Neural crest cell (in vitro differentiated cells): Measurements from ENCODE around the gene PARVA. TPM values are rescaled to one million over a fixed set of nuclear protein-coding genes. Genes with fewer than 3 reads are reported as not detected.
A peak's percentile ranks its signal among the peaks of the same experiment; 100 is the strongest.

Experiments used
- DNase-seq: peaks from one replicate; pipeline ENCODE4 v3.0.0; 2021; ENCODE audit warnings: low read depth, mixed read lengths, low spot score
- H3K27ac Mint-ChIP-seq: one replicate; pipeline ENCODE4 v1.8.0; 2021; ENCODE audit warnings: mild to moderate bottlenecking, mixed read lengths; ENCODE audit not compliant: unreplicated experiment
- H3K27me3 Mint-ChIP-seq: 2 replicates; pipeline ENCODE4 v1.8.0; 2021; ENCODE audit warnings: low read depth, mild to moderate bottlenecking, mixed read lengths
- H3K36me3 Mint-ChIP-seq: 2 replicates; pipeline ENCODE4 v1.8.0; 2021; ENCODE audit warnings: low read depth, mild to moderate bottlenecking, mixed read lengths
- H3K4me1 Mint-ChIP-seq: 2 replicates; pipeline ENCODE4 v1.8.0; 2021; ENCODE audit warnings: mixed read lengths
- H3K4me3 Mint-ChIP-seq: one replicate; pipeline ENCODE4 v1.8.0; 2021; ENCODE audit warnings: mild to moderate bottlenecking, mixed read lengths
- H3K9me3 Mint-ChIP-seq: 2 replicates; pipeline ENCODE4 v1.8.0; 2021; ENCODE audit warnings: mixed read lengths
- long read RNA-seq: library from polyadenylated mRNA; unstranded; transcript quantifications from one replicate; pipeline ENCODE4 v2.0.0, GENCODE V29; 2020
- total RNA-seq: library from RNA; stranded (reverse); gene quantifications from 2 replicates; pipeline ENCODE4 v1.2.1, GENCODE V29; 2021
- TF ChIP-seq, protein P1 (sequence below): fragments of 200-600 bp; sonication (generic); conservative IDR thresholded peaks from 2 replicates; pipeline ENCODE4 v1.5.0; 2021; ENCODE audit warnings: antibody characterized with exemption, mild to moderate bottlenecking

Gene PARVA, protein sequence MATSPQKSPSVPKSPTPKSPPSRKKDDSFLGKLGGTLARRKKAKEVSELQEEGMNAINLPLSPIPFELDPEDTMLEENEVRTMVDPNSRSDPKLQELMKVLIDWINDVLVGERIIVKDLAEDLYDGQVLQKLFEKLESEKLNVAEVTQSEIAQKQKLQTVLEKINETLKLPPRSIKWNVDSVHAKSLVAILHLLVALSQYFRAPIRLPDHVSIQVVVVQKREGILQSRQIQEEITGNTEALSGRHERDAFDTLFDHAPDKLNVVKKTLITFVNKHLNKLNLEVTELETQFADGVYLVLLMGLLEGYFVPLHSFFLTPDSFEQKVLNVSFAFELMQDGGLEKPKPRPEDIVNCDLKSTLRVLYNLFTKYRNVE
- 36.2 and 40.0 TPM in 2 replicates for total RNA-seq
- long read RNA-seq, full-length matches to known transcripts: 47 of 55 reads
- long read RNA-seq, partial matches to known transcripts: 3 of 55 reads
- long read RNA-seq, other reads (novel, unspliced or antisense): 5 of 55 reads

DNA sequence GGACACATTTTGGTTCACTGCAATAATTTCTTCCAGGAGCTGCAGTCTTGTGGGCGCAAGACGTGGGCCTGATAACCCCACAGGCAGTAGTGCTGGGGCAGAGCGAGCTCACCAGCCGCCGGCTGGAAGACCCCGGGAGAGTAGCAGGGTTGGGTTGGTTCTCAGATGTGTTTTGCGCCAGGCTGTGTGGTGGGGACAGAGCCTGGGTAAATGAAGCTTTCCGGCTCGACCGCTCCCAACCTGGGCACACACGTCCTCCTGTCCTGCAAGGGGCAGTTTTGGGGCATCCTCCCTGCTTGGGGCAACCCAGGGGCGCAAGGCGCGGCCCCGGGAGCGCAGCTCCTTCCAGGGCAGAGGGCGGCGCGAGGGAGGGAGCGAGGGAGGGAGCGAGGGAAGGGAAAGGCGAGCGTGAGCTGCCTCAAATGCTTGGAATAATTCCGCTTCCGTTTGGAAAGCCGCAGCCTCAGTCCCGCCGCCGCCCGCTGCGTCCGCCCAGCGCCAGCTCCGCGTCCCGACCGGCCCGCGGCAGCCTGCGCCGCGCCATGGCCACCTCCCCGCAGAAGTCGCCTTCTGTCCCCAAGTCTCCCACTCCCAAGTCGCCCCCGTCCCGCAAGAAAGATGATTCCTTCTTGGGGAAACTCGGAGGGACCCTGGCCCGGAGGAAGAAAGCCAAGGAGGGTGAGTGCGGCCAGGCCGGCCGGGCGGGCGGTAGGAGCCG lies at the start of gene PARVA:
PARVA (plus strand) TSS at position 466 of the 718 bp plus-strand sequence; CDS start at position 543, 77 bp downstream.
- Mint-ChIP-seq H3K4me3 (peak within 1 kb of the TSS; percentile 97), H3K27me3 (no peaks in the 10 kb centered on the region)
- TF ChIP-seq, protein P1, sequence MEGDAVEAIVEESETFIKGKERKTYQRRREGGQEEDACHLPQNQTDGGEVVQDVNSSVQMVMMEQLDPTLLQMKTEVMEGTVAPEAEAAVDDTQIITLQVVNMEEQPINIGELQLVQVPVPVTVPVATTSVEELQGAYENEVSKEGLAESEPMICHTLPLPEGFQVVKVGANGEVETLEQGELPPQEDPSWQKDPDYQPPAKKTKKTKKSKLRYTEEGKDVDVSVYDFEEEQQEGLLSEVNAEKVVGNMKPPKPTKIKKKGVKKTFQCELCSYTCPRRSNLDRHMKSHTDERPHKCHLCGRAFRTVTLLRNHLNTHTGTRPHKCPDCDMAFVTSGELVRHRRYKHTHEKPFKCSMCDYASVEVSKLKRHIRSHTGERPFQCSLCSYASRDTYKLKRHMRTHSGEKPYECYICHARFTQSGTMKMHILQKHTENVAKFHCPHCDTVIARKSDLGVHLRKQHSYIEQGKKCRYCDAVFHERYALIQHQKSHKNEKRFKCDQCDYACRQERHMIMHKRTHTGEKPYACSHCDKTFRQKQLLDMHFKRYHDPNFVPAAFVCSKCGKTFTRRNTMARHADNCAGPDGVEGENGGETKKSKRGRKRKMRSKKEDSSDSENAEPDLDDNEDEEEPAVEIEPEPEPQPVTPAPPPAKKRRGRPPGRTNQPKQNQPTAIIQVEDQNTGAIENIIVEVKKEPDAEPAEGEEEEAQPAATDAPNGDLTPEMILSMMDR: no peak

DNA sequence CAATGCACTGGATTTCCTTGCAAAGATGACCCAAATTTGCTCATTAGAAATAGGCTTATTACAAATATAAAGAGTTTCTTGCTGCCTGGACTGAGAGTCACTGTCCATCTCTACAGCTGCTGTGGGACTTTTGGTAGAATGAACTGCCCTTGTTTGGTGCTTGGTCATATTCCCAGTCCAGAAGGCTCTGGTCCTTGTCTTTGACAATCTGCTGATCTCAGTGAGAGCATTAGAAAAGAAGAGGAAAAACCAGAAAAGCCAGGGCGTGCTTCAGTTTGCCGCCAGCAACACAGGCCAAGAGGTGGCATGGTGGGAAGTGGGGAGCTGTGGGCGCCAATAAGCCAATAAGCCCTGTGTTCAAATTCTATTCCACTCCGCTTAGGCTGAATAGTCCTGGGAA lies 48.2 kb upstream of the PARVA start:
- no peak overlapping the region for H3K27ac Mint-ChIP-seq
- no peak overlapping the region for H3K4me3 Mint-ChIP-seq
- TF ChIP-seq, protein P1: no peak
- no peaks in the 10 kb centered on the region for H3K27me3 Mint-ChIP-seq
- H3K4me1 Mint-ChIP-seq: peaks cover 17% of the 10 kb centered on the region
- H3K9me3 Mint-ChIP-seq: no peaks in the 10 kb centered on the region
- no peaks in the 10 kb centered on the region for H3K36me3 Mint-ChIP-seq
- no peak for DNase-seq

More for the DNA sequence above, at the start of gene PARVA:
- peak within 1 kb of the TSS; percentile 98 for H3K27ac Mint-ChIP-seq
- peaks cover 37% of the 10 kb centered on the region for H3K4me1 Mint-ChIP-seq
- peak; percentile 60 for DNase-seq
- peaks cover 7% of the 10 kb centered on the region for H3K36me3 Mint-ChIP-seq
- no peaks in the 10 kb centered on the region for H3K9me3 Mint-ChIP-seq

DNA sequence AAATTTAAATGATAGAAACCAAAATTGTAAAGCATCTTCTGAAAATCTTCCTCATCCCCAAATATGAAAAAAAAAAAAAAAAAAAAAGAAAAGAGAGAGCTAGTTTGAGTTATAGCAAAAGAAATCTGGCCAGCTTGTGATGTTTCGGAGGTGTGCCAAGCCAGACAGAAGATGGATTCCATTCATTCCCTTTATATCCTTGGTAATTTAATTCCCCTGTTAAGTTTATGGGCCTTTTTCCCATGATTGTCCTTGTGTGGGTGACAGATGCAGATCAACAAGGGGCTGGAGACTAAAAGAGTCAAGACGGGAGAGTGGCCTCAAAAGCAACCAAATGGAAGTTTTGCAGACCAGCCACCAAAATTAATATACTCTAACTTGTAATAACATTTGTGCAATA lies 47.6 kb upstream of the PARVA start:
- H3K4me1 Mint-ChIP-seq: peaks cover 17% of the 10 kb centered on the region
- TF ChIP-seq, protein P1: no peak
- H3K27ac Mint-ChIP-seq: no peak overlapping the region
- DNase-seq: no peak
- no peak overlapping the region for H3K4me3 Mint-ChIP-seq
- no peaks in the 10 kb centered on the region for H3K36me3 Mint-ChIP-seq
- H3K27me3 Mint-ChIP-seq: no peaks in the 10 kb centered on the region
- no peaks in the 10 kb centered on the region for H3K9me3 Mint-ChIP-seq

DNA sequence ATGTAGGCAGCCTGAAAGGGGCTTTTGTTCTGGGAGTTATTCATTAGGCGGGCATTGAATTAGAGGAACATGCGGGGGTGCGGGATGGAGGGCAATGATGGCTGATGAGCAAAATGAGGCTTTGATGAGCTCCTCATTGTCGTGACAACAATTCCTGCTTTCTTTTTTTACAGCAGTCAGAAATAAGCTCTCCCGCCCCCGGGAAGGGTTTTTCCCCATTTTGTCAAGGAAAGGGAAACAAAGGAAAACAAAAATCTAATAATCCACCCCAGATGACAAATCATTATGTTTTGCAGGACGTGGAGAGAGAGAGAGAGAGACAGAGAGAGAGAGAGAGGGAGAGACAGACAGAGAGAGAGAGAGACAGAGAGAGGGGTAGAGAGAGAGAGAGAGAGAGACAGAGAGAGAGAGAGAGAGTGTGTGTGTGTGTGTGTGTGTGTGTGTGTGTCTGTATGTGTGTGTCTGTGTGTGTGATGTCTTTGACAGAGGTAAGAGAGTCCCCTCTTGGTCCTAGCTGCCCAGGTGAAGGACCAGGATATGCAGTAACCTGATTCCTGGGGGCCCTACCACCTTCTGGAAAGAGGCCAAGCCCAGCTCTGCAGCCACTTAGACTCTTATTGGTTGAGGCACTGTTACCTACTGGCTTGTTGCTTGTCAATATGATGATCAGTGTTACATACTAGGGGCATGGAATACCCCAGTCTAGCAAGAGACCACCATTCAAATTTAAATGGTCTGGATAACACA lies 46.7 kb upstream of the PARVA start:
- H3K9me3 Mint-ChIP-seq: no peaks in the 10 kb centered on the region
- TF ChIP-seq, protein P1: no peak
- DNase-seq: peak; percentile 17
- H3K27ac Mint-ChIP-seq: peak overlapping the region; percentile 93
- H3K36me3 Mint-ChIP-seq: no peaks in the 10 kb centered on the region
- H3K27me3 Mint-ChIP-seq: no peaks in the 10 kb centered on the region
- H3K4me1 Mint-ChIP-seq: peaks cover 17% of the 10 kb centered on the region
- H3K4me3 Mint-ChIP-seq: peak overlapping the region; percentile 74

DNA sequence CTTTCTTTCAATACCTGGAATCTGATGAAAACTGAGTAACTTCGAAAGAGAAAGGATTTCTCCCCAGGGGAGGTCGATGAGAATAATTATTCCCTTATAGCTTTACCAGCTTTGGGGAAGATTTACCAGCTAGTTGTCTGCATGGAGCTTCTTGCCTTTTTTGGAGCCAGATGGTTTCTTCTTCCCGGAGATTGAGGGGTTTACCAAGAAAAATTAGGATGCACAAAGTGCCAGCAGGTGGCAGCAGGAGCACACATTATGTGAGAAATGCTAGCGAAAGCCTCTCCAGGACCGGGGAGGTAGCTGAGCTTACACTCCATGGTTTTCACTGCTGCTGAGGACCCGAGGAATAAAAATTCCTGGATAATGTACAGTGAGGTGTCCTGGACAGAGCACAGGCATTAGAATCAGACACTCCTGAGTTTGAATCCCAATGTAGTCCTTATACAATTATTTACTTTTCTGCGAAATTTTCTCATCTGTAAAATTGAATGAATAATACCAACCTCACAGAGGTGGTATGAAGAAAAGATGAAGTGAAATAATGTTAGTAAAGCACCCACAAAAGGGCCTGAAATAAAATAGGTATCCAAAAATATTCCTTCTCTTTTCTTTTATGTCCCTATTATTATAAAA lies 46.0 kb upstream of the PARVA start:
- Mint-ChIP-seq H3K36me3 (no peaks in the 10 kb centered on the region), H3K27me3 (no peaks in the 10 kb centered on the region), H3K4me1 (peaks cover 17% of the 10 kb centered on the region), H3K4me3 (peak overlapping the region; percentile 56), H3K9me3 (no peaks in the 10 kb centered on the region), H3K27ac (no peak overlapping the region)
- peak; percentile 89 for DNase-seq
- TF ChIP-seq, protein P1: peak; percentile 90
